ENCODE results near the gene SRSF3.

The SRSF3 gene

GRCh38 chr6:36622901-36623546 is 28.9 kb downstream of the SRSF3 start:
- POLR2A ChIA-PET (ENCODE audit: low non-redundant PET): no interaction called here
- TF ChIP-seq CTCF (conservative IDR thresholded peaks at IDR 0.05; ENCODE audit: low read depth): no peak
- no peak for DNase-seq (ENCODE audit: low spot score)
- CTCF ChIA-PET: interaction anchor here (0.6 to 0.7 kb wide), 2 partner anchors 55 to 98 kb away, joined by 3 read pairs; partner anchors contain the start of gene CDKN1A
- H3K27ac ChIP-seq: peak overlapping the region; percentile 17; the same call in 1 of the 2 replicates

- ChIA-PET POLR2A (ENCODE audit: low non-redundant PET) (no interaction called here), CTCF (interaction anchor here (0.6 to 0.7 kb wide), 3 partner anchors 31 to 697 kb away, joined by 3 read pairs; partner anchors contain the start of gene CDKN1A)
- peak; percentile 80 for TF ChIP-seq CTCF (conservative IDR thresholded peaks at IDR 0.05; ENCODE audit: low read depth)
- DNase-seq (ENCODE audit: low spot score): peak; percentile 82
- peak overlapping the region; percentile 17; the same call in 1 of the 2 replicates for H3K27ac ChIP-seq
These were observed 29.6 kb downstream of the SRSF3 start for GRCh38 chr6:36623547-36624459.

- CTCF ChIA-PET: interaction anchor here (0.7 kb wide), 1 partner anchor 43 kb away, joined by 3 read pairs; no protein-coding TSS in a partner anchor
- no peak for TF ChIP-seq CTCF (conservative IDR thresholded peaks at IDR 0.05; ENCODE audit: low read depth)
- POLR2A ChIA-PET (ENCODE audit: low non-redundant PET): no interaction called here
- no peak overlapping the region for H3K27ac ChIP-seq
- DNase-seq (ENCODE audit: low spot score): no peak
These were observed 30.4 kb downstream of the SRSF3 start for GRCh38 chr6:36624461-36625157.

DNA sequence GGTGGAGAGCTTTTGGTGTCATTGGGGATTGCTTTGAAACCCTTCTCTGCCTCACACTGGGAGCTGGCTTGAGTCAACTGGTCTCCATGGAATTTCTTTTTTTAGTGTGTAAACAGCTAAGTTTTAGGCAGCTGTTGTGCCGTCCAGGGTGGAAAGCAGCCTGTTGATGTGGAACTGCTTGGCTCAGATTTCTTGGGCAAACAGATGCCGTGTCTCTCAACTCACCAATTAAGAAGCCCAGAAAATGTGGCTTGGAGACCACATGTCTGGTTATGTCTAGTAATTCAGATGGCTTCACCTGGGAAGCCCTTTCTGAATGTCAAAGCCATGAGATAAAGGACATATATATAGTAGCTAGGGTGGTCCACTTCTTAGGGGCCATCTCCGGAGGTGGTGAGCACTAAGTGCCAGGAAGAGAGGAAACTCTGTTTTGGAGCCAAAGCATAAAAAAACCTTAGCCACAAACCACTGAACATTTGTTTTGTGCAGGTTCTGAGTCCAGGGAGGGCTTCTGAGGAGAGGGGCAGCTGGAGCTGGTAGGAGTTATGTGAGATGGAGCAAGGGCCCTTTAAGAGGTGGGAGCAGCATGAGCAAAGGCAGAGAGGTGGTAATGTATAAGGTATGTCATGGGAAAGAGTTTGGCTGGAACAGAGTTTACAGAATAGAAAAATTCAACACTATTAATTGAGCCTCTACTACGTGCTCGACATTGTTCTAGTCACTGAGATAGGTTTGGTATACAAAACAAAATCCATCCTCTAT is 31.2 kb downstream of the SRSF3 start:
- no peak overlapping the region for H3K27ac ChIP-seq
- ChIA-PET CTCF (interaction anchor here (0.6 to 0.8 kb wide), 4 partner anchors 18 to 227 kb away, joined by 3 to 4 read pairs (median 3); no protein-coding TSS in a partner anchor), POLR2A (ENCODE audit: low non-redundant PET) (no interaction called here)
- TF ChIP-seq CTCF (conservative IDR thresholded peaks at IDR 0.05; ENCODE audit: low read depth): no peak
- no peak for DNase-seq (ENCODE audit: low spot score)

DNA sequence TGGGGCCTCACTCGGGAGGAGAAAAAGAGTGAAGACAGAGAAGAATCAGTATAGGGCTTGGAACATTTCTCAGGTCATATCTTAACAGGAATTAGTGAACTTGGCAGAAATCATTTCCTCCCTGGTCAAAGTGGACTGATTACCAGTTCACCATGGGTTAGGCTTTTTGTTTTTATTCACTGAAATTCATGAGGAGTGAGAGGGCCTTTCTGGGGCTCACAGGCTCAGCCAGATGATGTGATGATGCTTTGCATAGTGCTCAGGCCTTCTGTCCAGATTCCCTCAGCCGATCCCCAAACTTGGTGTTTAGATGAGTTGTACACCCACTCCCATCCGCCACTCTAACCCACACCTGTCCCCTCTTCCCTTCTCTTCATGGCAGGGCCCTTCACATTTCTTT is 32.5 kb downstream of the SRSF3 start:
- no peak for TF ChIP-seq CTCF (conservative IDR thresholded peaks at IDR 0.05; ENCODE audit: low read depth)
- H3K27ac ChIP-seq: peak overlapping the region; percentile 67
- ChIA-PET CTCF (interaction anchor here (0.8 kb wide), 1 partner anchor 133 kb away, joined by 3 read pairs; no protein-coding TSS in a partner anchor), POLR2A (ENCODE audit: low non-redundant PET) (no interaction called here)
- DNase-seq (ENCODE audit: low spot score): no peak

All from RWPE1 (cell line).